Right ventricle myocardium superior (tissue), 1 donor: Measurements from ENCODE around the gene ZNF213. TPM values are rescaled to one million over a fixed set of nuclear protein-coding genes. Genes with fewer than 3 reads are reported as not detected.
A peak's percentile ranks its signal among the peaks of the same experiment; 100 is the strongest.

Experiments used
- ATAC-seq: fragments of 200-7000 bp; cut with Tn5 transposase; one replicate; pipeline ENCODE4 v1.9.1; 2020; ENCODE audit warnings: mild to moderate bottlenecking; ENCODE audit not compliant: poor library complexity
- DNase-seq: peaks from one replicate; pipeline ENCODE4 v3.0.0-alpha.2; 2020
- intact Hi-C: fragments of 100-400 bp; cut with DNase I; formaldehyde crosslinking; loops from one replicate; pipeline ENCODE4 v1.11.2; 2022
- long read RNA-seq: library from polyadenylated mRNA; unstranded; transcript quantifications from one replicate; pipeline ENCODE4 v2.0.0, GENCODE V29; 2021
- total RNA-seq: library from RNA; stranded (reverse); fragmentation: NEBNext Ultra II Directional; extraction: Animal tissue kit (Norgen Biotek cat#: 25700); gene quantifications from one replicate; pipeline ENCODE4 v1.2.1, GENCODE V29; 2021
- donor health status: DM: no; HTN: yes; CAD: no; lungs with severe emphysema.

ZNF213 gene
- total RNA-seq = 6.1 TPM
- long read RNA-seq, transcript ZNF213-201 (6 exons, 3,313 nt) = major isoform, 11 of 19 reads
- long read RNA-seq, partial matches to known transcripts = 1 of 19 reads
- long read RNA-seq, other reads (novel, unspliced or antisense) = 5 of 19 reads

- intact Hi-C loops = no loop called here
- peak; percentile 96 for ATAC-seq
- peak; percentile 96 for DNase-seq
These were observed at the start of gene ZNF213 for GRCh38 chr16:3134338-3135125. TSS of gene ZNF213 (plus strand) at chr16:3135029. CDS start at chr16:3137281, 2,252 bp downstream.

GRCh38 chr16:3085868-3086595, 48.8 kb upstream of the ZNF213 start:
- DNase-seq = peak; percentile 3
- no peak for ATAC-seq
- intact Hi-C loops = no loop called here

GRCh38 chr16:3086596-3087242, 48.1 kb upstream of the ZNF213 start:
- intact Hi-C loops = no loop called here
- DNase-seq (peak; percentile 49), ATAC-seq (peak; percentile 67)

- peak; percentile 65 for DNase-seq
- peak; percentile 60 for ATAC-seq
- intact Hi-C loops = no loop called here
These were observed 47.3 kb upstream of the ZNF213 start for GRCh38 chr16:3087243-3088235.

- ATAC-seq (no peak), DNase-seq (no peak)
- intact Hi-C loops = no loop called here
These were observed 46.4 kb upstream of the ZNF213 start for GRCh38 chr16:3088450-3088849.

- no peak for DNase-seq
- intact Hi-C loops = no loop called here
- ATAC-seq = no peak
These were observed 45.7 kb upstream of the ZNF213 start for GRCh38 chr16:3088925-3089716.

GRCh38 chr16:3089717-3090592, 44.9 kb upstream of the ZNF213 start:
- ATAC-seq (no peak), DNase-seq (no peak)
- intact Hi-C loops = no loop called here

- intact Hi-C loops = no loop called here
- ATAC-seq = no peak
- DNase-seq = no peak
These were observed 43.3 kb upstream of the ZNF213 start for GRCh38 chr16:3091551-3091950.

GRCh38 chr16:3092501-3092941, 42.3 kb upstream of the ZNF213 start:
- DNase-seq = no peak
- no peak for ATAC-seq
- intact Hi-C loops = no loop called here

GRCh38 chr16:3094289-3095027, 40.4 kb upstream of the ZNF213 start:
- DNase-seq = no peak

GRCh38 chr16:3095869-3096268, 39.0 kb upstream of the ZNF213 start:
- intact Hi-C loops = no loop called here
- peak; percentile 47 for ATAC-seq
- DNase-seq = no peak

More at GRCh38 chr16:3094289-3095027, 40.4 kb upstream of the ZNF213 start:
- intact Hi-C loops = no loop called here
- peak; percentile 43 for ATAC-seq

GRCh38 chr16:3096362-3096761, 38.5 kb upstream of the ZNF213 start:
- no peak for ATAC-seq
- intact Hi-C loops = no loop called here
- DNase-seq = no peak

GRCh38 chr16:3097266-3097665, 37.6 kb upstream of the ZNF213 start:
- intact Hi-C loops = no loop called here
- no peak for DNase-seq
- ATAC-seq = no peak

- no peak for DNase-seq
- intact Hi-C loops = no loop called here
- no peak for ATAC-seq
These were observed 36.1 kb upstream of the ZNF213 start, which contains the start of gene ZSCAN10 for GRCh38 chr16:3098459-3099394. TSS of gene ZSCAN10 (minus strand) at chr16:3099294. CDS start at chr16:3092937, 6,357 bp downstream.

- DNase-seq = no peak
- intact Hi-C loops = no loop called here
- ATAC-seq = no peak
These were observed 35.5 kb upstream of the ZNF213 start for GRCh38 chr16:3099395-3099731.
